A549 (cell line): ENCODE results near the gene SSBP3.

Experiments
- CEBPB ChIP-seq, 2 experiments: fragments of >200 bp in 1 of 2; sonication (Bioruptor Twin) in 1 of 2; formaldehyde crosslinking in 1 of 2; IDR thresholded peaks; 2 replicates each; pipeline ENCODE4 v1.6.1; 2012 to 2016
- CTCF ChIP-seq: fragments of >200 bp; sonication (Bioruptor Twin); formaldehyde crosslinking; IDR thresholded peaks from 3 replicates; pipeline ENCODE4 v1.5.1; 2016
- GATA3 ChIP-seq: IDR thresholded peaks from 2 replicates; pipeline ENCODE4 v1.6.1; 2012; ENCODE audit warnings: borderline replicate concordance
- HOXA7 ChIP-seq: fragments of 250-450 bp; sonication (Bioruptor Pico); IDR thresholded peaks from 2 replicates; pipeline ENCODE4 v1.5.0; 2020; ENCODE audit warnings: mild to moderate bottlenecking, moderate library complexity
- MAX ChIP-seq: IDR thresholded peaks from 2 replicates; pipeline ENCODE4 v1.6.1; 2012
- NFE2L2 ChIP-seq: fragments of 150-350 bp; conservative IDR thresholded peaks from 2 replicates; pipeline ENCODE4 v1.6.1; 2014; ENCODE audit warnings: low read length
- POLR2A ChIP-seq: IDR thresholded peaks from 2 replicates; pipeline ENCODE4 v1.6.1; 2012; ENCODE audit warnings: mild to moderate bottlenecking, low read length
- RAD21 ChIP-seq, 2 experiments: fragments of >200 bp in 1 of 2; sonication (Bioruptor Twin) in 1 of 2; formaldehyde crosslinking in 1 of 2; IDR thresholded peaks in 1 of 2; conservative IDR thresholded peaks in 1 of 2; 2 replicates in 1 of 2; 3 replicates in 1 of 2; pipeline ENCODE4 v1.6.1; 2012 to 2018; ENCODE audit warnings: inconsistent platforms in 1 of 2

GRCh38 chr1:54249819-54250435 lies 156.3 kb downstream of the SSBP3 start:
- TF ChIP-seq CTCF (no peak), HOXA7 (no peak), POLR2A (no peak), MAX (no peak), CEBPB (IDR thresholded peaks at IDR 0.05) (no peak), GATA3 (no peak), RAD21 (conservative IDR thresholded peaks at IDR 0.05 in 1 of 2, IDR thresholded peaks at IDR 0.05 in 1 of 2) (no peak), NFE2L2 (no peak)
